HG03575 (cell line): ENCODE results near the gene NFIB.

Experiments
- ATAC-seq: cut with Tn5 transposase; IDR thresholded peaks from one replicate; pipeline ENCODE4 v1.9.1; 2021; ENCODE audit not compliant: unreplicated experiment, insufficient number of reproducible peaks, low FRiP score; ENCODE audit errors: extremely low read depth

NFIB gene

DNA sequence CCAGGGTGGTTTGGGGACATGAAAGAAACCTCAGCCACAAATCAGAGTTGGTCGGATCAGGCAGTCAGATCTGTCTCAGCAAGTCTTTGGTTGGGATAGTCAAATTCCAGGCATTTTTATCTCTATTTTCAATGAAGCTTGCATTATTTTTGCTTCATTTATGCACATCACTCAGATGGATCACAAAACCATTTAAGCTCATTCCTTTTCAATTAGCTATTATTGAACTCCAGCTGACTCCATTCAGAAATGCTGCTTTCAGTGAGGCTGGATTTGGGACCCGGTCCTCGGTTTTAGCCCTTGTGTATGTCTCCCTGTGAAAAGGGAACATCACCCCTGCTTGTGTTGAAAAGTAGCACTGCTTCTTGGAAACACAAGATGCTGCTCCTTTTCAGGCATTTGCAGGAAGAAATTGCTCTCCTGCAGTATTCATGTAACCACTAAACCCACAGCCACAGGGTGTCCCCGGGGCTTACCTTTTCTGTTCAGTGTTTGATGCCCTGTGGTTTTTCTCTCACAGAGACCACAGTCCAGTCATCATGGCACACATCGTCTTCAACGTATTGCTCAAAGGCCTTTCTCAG, 232.9 kb downstream of the NFIB start:
- no peak for ATAC-seq

DNA sequence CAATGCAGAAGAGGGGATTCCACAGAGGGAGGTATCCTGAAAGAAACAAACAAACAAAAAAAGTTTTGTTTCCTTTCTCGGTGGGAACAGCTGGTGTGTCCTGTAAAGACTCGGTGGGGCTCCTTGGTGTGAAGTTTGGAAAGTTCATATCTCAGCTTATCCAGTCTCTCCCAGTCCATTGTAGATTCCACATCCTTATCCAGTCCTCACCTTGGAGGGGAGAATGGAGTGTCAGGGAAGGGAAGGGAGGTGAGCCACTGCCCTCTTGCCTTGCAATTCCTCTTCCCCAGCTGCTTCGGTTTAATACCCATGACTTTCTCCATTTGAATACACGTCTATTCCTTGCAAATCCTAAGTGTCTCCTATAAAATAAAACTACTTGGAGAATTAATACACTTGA, 234.5 kb downstream of the NFIB start:
- no peak for ATAC-seq

DNA sequence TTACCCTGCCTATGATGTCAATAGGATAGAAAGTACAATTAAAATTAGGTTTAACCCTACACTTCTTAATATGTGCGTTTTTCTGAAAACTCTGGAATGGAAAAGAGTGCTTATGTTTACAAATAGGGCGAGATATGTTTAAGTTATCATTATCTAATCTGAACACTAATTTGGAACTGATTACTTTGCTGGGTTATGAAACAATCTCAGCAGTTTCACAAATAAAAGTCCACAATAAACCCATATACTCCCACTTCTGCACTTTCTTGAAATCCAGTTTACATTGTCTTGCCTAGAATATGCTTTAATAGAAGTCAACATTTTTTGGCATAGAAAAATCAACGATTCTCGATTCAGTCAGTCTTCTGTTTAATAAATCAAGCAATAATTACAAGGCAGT, 236.3 kb downstream of the NFIB start:
- no peak for ATAC-seq

DNA sequence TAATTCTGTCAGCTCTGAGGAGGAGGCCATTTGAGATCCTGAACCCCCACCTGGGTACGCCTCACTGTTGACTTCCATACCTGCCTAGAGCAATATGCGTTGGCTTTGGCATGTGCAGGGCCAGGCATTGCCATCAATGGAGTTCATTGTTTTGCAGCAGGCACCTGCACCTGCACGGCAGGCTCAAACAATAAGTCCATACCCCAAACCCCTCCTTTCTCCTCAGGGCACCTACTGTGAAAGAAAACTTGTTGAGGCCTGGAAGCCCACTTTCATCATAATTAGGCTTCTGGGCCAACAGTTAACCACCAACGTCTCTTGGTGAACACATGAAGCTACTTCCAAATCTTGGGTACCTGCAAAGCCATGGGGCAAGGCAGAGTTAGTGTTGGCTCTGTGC, 238.7 kb downstream of the NFIB start:
- no peak for ATAC-seq

DNA sequence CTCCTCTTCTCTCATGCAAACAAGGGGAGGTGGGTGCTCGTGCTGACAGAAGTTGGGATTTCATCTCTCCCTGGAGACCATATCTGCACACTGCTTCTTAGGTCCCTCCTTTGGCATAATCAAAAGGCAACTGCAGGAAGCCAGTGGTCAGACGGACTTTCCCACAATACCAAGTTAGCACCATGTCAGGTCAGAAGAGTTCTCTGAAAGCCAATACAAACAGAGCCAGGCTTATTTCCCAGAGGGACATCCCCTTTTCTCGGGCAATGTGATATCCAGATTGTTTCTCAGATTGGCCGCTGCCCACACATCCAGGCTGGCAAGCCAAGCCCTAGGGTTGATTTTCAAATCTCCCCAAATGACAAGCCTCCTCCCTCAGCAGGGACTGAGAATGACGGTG, 241.1 kb downstream of the NFIB start:
- ATAC-seq, result no peak

DNA sequence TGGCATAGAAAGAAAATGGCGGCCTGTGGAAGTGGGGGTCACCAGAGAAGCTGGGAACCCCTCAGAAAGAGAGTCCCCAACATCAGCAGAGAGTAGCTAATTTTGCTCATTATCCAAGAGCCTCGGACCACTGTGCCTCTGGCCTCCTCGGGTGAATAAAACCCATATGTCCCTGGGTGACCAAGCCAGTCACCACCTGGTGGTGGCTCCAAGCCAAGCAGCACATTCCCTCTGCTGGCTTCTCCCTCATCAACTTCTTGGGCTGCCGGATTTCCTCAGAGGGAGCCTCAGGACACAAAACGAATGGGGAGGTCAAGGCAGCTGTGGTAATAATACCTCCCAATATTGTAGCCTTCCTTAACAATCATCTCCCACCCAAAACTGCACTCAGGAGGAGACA, 242.5 kb downstream of the NFIB start:
- no peak for ATAC-seq

DNA sequence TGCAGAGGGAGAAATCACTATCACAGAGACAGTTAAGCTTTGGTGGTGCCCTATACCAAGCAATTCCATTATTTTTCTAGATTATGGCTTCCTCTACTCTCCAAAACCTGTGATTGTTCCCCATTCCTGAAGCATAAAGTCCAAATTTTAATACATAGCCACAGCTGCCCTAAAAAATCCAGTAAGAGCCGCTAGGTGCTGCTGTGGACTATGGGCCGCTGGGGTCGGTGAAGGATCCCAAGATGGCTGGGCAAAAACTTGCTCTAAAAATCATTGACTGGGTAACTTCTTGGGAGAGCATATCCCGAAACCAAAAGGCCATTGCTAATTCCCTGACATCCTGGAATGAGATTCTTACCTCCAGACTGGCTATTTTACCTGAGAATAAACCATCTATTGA, 245.3 kb downstream of the NFIB start:
- ATAC-seq, result no peak

DNA sequence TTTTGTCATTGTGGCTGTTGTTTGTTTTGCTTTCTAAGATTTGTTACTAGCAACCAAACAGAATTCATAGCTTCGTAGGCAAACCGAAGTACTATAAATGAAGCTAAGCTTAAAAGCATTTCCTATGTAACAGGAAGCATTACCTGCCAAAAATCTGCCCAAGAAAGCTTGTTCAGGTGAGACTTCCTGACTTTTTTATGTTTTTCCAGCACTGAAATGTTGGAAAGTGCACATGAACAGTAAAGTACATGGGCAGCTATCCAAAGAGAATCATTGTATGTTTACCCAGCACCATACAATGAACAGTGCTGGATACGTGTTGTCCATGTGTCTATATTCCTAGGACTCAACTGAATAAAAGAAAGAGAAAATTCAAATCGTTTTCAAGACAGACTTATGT, 247.1 kb downstream of the NFIB start:
- ATAC-seq, result no peak

DNA sequence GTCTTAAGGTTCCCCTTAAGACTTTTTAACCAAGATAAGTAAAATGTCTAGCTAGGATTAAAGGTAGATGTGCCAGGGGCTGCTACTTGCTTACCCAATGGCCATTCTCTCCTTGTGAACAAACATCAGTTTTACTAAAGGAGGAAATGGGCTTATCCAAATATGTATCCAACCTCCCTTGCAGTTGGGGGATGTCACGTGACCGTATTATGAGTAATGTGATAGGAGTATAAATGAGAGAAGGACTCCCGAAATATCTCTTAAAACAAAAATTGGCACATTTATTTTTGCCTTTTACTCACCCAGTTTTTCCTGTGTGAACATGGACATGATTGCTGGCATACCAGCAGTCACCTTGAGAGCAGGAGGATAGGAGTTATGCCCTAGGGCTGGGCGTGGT, 247.9 kb downstream of the NFIB start:
- no peak for ATAC-seq

DNA sequence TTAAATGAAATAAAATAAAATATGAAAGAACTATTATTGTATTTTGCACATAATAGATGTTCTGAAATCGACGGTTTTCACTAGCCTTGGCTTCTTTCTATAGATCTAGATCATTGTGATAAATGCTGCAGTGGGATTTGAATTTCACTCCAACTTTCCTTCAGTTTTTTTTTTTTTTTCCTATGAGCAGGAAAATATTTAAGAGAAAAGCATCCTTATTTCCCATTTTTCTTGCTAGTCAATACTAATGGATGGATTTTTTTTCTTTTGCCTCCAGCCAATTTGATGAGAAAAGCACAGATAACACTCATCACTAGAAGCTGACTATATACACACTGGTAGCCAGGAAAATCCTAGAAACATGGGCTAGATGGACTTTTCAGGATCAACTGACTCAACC, 249.0 kb downstream of the NFIB start:
- no peak for ATAC-seq

DNA sequence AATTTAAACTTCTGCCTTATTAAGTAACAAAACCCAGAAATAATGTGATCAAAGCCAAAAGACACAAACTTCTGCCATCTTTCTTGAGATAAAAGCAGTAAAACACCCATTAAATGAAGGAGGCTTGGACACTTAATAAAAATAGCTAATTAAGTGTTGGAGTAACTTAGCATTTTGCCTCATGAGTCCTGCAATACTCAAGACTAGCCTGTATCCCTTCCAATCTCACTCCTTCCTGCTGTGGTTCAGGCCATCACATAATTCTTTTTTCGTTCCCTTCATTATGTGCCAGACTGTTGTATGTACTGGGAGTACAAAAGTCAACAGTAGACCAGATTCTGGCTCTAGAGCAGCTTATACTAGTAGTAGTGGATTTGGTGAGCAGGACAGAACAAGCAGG, 250.2 kb downstream of the NFIB start:
- no peak for ATAC-seq

DNA sequence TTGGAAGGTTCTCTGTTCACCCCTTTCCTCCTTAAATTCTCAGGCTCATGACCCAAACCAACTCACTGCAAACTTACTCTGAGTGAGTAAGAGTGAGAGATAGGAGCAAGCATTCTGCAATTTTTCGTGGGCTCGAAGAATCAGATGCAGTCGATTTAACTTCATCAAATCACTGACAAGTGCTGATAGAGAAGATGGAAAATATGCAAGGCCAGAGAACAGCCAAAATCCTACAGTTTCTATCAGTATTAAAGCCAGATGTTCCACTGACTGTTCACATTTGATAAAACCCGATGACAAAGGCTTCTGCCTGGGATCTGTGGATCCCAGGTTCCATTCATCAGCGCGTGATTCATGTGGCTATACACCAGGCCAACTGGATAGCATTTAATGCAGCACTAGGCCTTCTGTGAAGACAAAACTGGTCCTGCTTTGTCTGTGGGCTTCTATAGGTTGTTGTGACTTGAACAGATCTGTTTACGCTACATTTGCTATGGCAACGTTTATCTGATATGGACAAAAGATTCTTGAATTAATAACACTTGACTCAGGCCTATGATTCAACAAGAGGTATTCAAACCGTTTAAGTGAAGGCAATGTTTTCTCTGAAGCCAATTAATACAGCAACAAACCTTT, 251.2 kb downstream of the NFIB start:
- no peak for ATAC-seq

DNA sequence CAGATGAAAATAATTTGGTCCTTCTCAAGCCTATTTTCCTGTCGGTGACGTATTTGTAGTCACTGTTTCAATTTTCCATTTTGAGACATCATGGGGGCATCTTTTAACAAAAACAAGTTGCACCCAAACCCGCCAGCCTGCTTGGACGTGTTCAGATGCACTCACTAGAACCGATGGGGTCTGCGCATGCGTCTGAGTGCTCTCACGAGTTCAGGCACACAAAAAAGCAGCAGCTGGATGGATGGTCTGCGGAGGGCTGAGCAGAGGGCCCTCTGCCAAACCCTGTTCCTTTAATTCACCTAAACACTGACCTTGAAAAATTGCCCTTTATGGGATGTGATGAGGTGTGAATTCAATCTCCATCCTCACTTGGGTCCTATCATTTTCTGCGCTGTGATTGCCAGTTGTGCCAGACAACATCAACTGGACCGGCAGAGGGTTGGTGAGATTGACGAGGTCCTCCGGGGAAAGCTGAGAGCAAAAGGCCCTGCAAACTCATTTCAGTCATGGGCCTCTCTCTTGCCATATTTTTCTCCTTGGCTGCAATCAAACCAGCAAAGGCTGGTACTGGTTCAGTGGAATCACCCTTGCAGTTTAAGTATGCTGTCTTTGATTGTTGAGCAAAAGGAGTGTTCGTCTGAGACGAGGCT, 251.9 kb downstream of the NFIB start:
- ATAC-seq, result no peak

DNA sequence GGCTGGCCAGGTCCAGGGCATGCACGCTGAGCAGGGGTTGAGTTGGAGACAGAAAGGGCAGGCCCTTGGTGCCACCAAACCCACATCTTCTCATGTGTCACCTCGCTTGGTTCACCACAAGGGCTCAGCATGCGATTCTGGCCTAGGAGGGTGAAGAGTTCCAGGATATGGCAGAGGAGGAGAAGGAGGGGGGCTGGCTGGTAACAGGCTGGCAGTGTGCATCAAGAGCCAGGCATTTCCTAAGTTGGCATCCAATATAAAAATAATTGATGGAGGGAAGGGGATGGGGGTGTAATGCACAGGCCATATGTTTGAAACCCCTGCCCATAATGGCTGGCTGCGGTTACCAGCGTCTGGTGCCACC, 255.6 kb downstream of the NFIB start:
- no peak for ATAC-seq

DNA sequence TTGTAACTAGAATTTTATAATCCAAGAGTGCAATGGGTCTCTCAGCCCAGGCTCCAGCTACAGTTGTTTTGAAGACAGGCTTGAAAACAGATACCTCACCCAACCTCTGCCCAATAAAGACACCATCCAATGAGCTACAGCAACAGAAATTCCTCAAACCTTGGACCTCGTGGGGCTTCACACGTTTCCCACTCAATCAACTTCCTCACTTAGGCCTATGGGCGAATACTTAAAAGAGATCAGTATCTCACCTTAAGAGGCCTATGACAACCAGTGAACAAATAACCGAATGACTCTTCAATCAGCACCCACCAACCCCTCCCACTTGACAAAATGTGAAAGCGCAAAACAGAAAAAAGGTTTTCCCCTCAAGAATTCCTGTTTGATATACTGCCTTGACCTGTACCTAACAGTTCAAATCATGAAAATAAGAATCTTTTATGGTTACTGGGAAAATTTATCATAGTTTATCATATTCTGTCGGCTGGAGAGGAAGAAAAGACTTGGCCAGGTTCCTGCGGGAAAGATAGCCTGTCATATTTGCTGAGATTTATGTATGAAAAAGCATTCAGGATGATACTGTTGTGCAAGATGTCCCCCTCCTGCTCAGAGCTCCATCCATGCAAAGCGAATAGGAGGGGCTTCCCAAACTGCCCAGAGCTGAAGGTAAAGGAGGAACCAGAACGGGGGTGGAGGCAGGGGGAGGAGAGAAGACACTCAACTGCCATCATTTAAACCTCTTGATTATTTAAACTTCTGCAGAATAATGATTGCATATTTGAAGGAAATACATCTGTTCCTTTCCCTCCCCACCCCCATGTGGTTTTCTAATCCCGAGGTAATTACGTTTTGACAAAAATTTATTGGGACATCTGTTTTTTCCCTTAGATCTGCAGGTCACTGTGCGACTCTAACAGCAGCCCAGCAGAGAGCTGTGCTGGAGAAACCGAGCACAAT, 256.3 kb downstream of the NFIB start:
- no peak for ATAC-seq

DNA sequence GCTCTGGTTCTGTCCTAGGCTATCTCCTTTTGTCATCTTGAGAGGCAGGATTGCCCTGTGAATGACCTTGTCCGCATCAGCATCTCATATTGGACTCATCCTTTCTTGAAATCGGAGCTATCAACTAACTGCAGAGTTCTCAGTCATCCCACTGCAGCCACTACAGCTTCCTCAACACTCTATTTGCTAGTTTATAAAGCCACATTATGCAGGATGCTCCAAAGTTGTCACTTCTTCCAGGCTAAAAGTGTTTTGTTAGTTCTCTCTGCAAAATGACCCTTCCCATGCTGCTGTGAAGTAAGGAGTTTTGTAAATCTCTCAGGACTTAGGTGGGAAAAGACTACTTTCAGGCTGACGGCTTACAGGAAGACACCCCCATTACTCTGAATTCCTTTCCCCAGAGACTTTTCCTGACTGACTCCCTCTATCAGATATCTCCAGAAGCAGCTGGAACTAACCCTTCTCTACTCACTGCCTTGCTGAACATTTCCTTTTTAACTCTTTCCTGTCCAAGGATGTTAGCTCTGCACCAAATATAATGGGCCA, 257.6 kb downstream of the NFIB start:
- no peak for ATAC-seq

DNA sequence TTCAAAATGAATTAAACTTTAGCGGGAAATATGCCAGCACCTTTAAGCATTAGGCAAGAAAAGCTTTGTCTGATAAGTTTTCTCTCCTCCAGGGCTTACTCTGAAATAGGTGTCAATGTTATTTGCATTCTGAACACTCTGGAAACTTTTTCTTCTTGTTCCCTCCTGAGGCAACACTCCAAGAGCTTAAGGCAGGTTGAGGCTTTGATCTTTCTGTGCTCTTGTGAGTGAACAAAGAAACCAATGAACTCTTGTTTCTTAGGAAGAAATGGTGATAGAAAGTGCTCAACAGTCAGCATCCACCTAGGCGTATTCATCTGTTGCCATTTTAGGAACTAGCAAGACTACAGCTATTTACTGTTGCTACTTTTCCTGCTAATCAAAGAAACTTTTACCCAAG, 259.8 kb downstream of the NFIB start:
- ATAC-seq, result no peak

DNA sequence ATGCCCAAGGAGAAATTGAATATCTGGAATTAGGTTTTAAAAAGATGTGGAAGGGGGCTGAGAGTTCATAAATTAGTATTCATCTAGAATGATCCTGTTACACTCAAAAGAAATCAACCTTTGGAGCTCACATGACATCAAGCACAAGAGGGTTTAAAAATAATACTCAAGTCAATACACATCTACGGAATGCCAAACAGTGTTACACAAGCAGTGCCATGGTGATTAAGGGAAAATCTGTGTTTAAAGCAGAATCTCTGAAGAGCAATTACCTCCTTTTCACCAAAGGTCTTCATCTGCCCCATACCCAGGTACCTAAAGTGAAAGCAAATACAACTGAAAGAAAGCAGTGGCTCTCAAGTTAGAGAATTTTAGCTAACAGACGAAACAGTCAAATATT, 261.6 kb downstream of the NFIB start:
- no peak for ATAC-seq

DNA sequence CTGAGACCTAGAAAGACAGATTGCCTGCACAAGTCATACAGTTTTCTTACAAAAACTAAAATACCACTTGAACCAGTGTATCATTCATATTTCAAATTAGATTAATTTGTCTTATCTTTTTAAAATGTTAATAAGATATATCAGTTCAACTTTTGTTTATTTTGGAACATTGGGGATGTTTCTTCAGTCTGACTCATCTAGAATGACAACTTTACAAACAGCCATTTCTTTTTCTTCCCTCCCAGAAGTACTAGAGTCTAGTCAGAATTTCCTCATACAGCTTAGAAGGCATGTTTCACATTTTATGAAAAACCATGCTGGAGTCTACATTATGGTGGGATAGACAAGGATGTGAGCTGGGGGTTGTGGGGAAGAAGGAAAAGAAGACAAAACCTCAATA, 262.5 kb downstream of the NFIB start:
- ATAC-seq, result no peak

DNA sequence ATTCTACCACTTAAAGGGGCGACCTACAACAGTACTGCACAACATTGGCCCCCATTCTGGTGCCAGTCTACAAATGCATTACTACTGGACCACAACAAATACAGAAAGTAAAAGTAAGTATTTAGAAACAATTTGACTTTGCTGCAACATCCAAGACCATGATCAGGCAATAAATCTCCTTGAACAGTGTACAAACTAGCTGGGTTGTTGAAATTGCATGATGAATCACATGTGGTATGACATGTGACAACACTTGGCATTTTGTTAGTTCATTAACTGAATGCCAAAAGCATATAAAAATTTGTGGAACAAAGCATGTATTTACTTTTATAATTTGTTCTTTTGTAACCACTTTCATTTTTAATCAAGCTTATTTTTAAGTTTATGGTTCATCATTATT, 270.5 kb downstream of the NFIB start:
- ATAC-seq, result no peak
